Kidney epithelial cell (primary cell): Measurements from ENCODE around the gene CRYBB1. TPM values are rescaled to one million over a fixed set of nuclear protein-coding genes. Genes with fewer than 3 reads are reported as not detected.

Source experiments
- DNase-seq: peaks from one replicate; pipeline ENCODE4 v3.0.0-alpha.2; 2010; ENCODE audit warnings: low read depth
- H3K27me3 ChIP-seq: 2 replicates; pipeline ENCODE4 v1.6.0; 2011; ENCODE audit warnings: low read length; ENCODE audit not compliant: control insufficient read depth, insufficient read depth
- H3K36me3 ChIP-seq: 2 replicates; pipeline ENCODE4 v1.5.1; 2011; ENCODE audit warnings: low read length; ENCODE audit not compliant: control insufficient read depth, insufficient read depth
- H3K4me3 ChIP-seq: 2 replicates; pipeline ENCODE4 v1.5.1; 2011; ENCODE audit warnings: low read depth, mild to moderate bottlenecking, control low read depth, low read length
- CTCF ChIP-seq: IDR thresholded peaks from 2 replicates; pipeline ENCODE4 v1.5.1; 2011; ENCODE audit warnings: mild to moderate bottlenecking, moderate library complexity, low read length, control low read depth, inconsistent platforms; ENCODE audit not compliant: insufficient read depth, poor library complexity, severe bottlenecking
- total RNA-seq: library from RNA; depleted of rRNA; stranded (reverse); fragments of >200 nt; gene quantifications from 2 replicates; pipeline ENCODE4 v1.2.3, GENCODE V29; 2015

Gene CRYBB1
- total RNA-seq, 1 donor from 2014 or later, result not detected

DNA sequence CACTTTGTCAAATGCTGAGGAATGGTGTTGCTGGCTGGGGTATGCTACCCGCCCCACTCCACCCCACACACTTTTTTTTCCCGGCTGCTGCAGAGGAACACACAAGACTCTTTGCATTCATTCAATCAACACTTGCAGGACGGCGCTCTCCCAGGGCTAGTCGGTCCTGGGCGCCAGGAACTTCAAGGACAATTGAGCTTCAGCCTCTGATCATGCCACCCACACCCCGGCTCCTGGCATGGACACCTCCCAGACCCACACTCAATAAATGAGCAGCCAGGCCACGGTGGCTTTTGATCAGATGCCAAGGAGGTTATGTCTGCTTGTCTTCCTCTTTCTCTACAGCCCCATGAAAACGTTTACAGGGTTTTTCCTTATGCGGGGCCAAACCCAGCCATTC is 47.7 kb downstream of the CRYBB1 start:
- TF ChIP-seq CTCF, result no peak
- no peaks in the 10 kb centered on the region for H3K27me3 ChIP-seq
- no peak overlapping the region for H3K4me3 ChIP-seq
- DNase-seq, result no peak
- no peaks in the 10 kb centered on the region for H3K36me3 ChIP-seq

DNA sequence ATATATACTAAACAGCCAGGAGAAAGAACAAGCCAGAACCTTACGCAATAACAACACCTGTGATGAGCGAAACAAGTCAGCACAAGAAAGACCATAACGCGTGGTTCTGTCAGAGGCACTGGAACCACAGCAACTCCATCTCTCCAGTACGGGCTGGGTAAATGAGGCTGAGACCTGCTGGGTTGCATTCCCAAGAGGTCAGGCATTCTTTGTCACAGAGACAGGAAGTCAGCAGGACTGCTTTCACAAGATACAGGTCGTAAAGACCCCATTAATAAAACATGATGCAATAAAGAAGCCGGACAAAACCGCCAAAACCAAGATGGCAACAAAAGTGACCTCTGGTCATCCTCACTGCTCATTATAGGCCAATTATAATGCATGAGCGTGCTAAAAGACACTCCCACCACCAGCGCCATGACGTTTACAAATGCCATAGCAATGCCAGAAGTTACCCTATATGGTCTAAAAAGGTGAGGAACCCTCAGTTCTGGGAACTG is 49.6 kb downstream of the CRYBB1 start:
- no peaks in the 10 kb centered on the region for H3K36me3 ChIP-seq
- no peak for TF ChIP-seq CTCF
- H3K4me3 ChIP-seq, result no peak overlapping the region
- DNase-seq, result peak; percentile 39
- H3K27me3 ChIP-seq, result no peaks in the 10 kb centered on the region

DNA sequence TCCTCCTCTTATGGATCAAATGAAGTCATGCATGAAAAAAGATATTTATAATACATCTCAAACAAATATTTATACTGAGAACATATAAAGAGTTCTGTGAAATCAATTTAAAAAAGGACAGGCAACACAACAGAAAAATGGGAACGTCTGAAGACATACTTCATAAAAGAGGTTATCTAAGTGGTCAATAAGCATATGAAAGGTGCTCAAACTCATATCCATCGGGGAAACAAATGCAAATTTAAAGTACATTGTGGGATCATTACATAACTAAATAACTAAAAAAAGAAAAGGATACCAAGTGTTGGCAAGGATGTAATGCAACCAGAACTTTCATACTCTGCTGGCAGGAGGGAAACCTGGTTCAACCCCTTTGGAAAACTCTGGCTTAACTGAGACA is 50.2 kb downstream of the CRYBB1 start:
- Histone ChIP-seq H3K4me3 (no peak overlapping the region), H3K27me3 (no peaks in the 10 kb centered on the region), H3K36me3 (no peaks in the 10 kb centered on the region)
- DNase-seq, result no peak
- no peak for TF ChIP-seq CTCF

- no peak for TF ChIP-seq CTCF
- H3K4me3 ChIP-seq, result no peak overlapping the region
- no peaks in the 10 kb centered on the region for H3K27me3 ChIP-seq
- DNase-seq, result no peak
- no peaks in the 10 kb centered on the region for H3K36me3 ChIP-seq
Measured at GRCh38 chr22:26566994-26567393, 50.8 kb downstream of the CRYBB1 start.

- no peaks in the 10 kb centered on the region for H3K27me3 ChIP-seq
- H3K36me3 ChIP-seq, result no peaks in the 10 kb centered on the region
- no peak overlapping the region for H3K4me3 ChIP-seq
- no peak for DNase-seq
- TF ChIP-seq CTCF, result no peak
Measured at GRCh38 chr22:26565889-26566288, 51.9 kb downstream of the CRYBB1 start.

- no peaks in the 10 kb centered on the region for H3K36me3 ChIP-seq
- H3K27me3 ChIP-seq, result no peaks in the 10 kb centered on the region
- TF ChIP-seq CTCF, result no peak
- no peak overlapping the region for H3K4me3 ChIP-seq
- no peak for DNase-seq
Measured at GRCh38 chr22:26565181-26565580, 52.6 kb downstream of the CRYBB1 start.
